KBM-7 (cell line): ENCODE data around the gene ZGLP1.
"Not testable (repeated sequence)": the region's sequence is repeated elsewhere in the genome, so short reads cannot be mapped to it uniquely, and the experiment has no call there.

ENCODE experiments used
- DNase-seq: peaks from one replicate; pipeline ENCODE4 v3.0.0-alpha.2; 2015
- in situ Hi-C: fragments of 300-500 bp; cut with MboI; formaldehyde crosslinking; loops from 2 replicates; pipeline ENCODE4 v1.14.3; 2020; ENCODE audit warnings: low sequenced_read_pairs, low pct_unique_long_range_greater_than_20kb, mixed read lengths

ZGLP1 gene

DNA sequence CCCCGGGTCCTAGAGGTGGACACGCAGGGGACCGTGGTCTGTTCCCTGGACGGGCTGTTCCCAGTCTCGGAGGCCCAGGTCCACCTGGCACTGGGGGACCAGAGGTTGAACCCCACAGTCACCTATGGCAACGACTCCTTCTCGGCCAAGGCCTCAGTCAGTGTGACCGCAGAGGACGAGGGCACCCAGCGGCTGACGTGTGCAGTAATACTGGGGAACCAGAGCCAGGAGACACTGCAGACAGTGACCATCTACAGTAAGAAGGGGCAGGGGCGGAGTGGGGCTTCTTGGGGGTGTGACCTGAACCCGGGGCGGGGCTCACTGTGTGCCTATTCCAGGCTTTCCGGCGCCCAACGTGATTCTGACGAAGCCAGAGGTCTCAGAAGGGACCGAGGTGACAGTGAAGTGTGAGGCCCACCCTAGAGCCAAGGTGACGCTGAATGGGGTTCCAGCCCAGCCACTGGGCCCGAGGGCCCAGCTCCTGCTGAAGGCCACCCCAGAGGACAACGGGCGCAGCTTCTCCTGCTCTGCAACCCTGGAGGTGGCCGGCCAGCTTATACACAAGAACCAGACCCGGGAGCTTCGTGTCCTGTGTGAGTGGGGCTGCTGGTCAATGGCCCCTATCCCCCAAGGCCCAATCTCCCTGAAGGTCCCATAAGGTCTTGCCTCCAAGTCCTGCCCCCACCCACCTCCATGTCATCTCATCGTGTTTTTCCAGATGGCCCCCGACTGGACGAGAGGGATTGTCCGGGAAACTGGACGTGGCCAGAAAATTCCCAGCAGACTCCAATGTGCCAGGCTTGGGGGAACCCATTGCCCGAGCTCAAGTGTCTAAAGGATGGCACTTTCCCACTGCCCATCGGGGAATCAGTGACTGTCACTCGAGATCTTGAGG is 25.3 kb downstream of the ZGLP1 start:
- no peak for DNase-seq
- in situ Hi-C loops: no loop called here

DNA sequence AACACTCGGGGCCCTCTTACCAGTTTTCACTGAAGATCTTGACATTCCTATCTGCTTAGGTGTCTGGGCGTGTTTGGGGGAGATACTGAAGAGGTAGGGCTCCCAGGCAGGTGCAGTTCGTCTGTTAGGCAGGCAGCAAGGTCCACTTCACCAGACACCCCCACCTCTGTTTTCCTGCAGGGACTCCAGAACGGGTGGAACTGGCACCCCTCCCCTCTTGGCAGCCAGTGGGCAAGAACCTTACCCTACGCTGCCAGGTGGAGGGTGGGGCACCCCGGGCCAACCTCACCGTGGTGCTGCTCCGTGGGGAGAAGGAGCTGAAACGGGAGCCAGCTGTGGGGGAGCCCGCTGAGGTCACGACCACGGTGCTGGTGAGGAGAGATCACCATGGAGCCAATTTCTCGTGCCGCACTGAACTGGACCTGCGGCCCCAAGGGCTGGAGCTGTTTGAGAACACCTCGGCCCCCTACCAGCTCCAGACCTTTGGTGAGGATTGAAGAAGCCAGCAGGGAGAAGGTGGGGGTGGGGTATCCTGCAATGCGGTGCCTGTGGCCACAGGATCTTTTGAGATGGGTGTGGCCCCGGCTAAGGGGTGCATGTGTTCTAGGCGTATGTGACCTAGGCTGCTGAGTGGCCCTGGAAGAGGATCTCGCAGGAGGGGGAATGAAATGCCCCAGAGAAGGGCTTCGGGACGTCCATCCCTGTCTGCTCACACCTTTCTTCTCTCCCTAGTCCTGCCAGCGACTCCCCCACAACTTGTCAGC is 26.1 kb downstream of the ZGLP1 start:
- in situ Hi-C loops: no loop called here
- DNase-seq: no peak

DNA sequence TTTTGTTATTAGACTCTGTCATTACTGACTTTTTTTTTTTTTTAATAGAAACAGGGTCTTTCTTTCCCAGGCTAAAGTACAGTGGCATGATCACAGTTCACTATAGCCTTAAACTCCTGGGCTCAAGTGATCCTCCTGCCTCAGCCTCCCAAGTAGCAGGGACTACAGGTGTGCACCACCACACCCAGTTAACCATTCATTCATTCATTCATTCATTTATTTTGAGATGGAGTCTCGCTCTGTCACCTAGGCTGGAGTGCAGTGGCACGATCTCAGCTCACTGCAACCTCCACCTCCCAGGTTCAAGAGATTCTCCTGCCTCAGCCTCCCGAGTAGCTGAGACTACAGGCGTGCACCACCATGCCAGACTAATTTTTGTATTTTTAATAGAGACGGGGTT is 27.6 kb downstream of the ZGLP1 start:
- DNase-seq, in situ Hi-C loops: not testable (repeated sequence)

DNA sequence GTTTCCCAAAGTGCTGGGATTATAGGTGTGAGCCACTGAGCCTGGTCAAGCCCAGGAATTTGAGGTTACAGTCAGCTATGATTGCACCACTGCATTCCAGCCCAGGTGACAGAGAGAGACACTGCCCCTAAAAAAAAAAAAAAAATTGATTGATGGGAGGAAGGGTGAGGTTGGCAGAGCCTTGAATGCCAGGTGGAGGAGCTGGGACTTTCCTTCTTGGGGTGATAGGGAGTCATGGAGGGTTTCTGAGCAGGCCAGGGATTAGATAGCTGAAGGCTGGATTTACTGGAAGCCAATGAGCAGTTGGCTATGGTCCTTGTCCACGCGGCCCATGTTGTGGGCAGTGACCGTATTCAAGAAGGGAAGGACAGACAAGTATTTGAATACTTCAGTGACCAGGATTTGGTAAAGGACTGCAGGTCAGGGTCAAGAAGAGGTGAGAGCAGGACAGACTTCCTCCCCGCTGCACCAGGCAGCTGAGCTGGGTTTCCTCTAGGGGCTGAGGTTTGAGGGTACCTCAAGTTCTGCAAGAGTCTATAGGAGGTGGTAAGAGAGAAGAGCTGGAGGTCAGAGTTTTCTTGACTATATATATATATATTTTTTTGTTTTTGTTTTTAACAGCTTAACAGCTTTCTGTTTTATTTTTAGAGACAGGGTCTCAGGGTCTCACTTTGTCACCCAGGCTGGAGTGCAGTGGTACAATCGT is 29.7 kb downstream of the ZGLP1 start:
- in situ Hi-C loops: no loop called here

DNA sequence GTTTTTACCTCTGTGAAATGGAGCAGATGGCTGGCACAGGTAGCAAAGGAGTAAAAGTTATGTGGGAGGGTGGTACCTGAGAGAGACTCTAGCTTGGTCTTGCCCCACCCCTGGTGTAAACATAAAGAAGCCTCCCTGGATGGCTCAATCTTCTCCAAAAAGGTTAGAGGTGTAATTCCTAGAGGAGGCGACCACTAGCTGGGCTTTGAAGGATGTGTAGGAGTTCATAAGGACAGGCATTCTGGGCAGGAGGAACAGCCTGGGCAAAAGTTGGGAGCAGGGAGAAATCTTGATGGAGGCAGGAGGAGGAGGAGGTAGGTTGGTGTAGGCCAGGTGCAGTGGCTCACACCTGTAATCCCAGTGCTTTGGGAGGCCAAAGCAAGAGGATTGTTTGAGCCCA is 30.7 kb downstream of the ZGLP1 start:
- in situ Hi-C loops: no loop called here
- no peak for DNase-seq

More for the DNA sequence above, 29.7 kb downstream of the ZGLP1 start:
- DNase-seq: no peak

DNA sequence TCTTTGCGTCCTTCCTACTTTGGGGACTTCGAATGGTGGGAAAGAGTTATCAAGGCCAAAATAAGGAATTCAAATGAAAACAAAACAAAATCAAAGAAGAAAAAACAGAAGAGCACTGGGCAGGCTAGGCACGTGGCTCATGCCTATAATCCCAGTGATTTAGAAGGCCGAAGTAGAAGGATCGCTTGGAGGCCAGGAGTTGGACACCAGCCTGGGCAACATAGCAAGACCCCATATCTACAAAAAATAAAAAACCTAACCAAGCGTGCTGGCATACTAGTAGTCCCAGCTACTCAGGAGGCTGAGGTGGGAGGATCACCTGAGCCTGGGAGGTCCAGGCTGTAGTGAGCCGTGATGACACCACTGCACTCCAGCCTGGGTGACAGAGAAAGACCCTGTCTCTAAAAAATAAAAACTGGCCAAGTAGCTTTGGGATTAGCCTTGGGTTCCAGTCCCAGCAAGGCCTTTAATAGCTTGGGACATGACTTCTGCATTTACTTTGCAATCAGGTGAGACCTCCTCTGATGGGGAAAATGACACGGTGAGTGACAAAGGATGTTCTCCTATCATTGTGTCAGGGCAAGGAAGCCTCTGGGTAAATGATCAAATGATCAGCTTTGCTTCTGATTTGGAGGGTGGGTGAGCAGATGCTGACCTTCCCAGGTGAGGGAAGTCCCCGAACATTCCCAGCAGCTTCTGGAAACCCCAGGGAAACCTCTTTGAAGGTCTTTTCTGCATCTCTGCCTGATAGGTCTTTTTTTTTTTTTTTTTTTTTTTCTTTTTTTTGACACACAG is 31.6 kb downstream of the ZGLP1 start:
- in situ Hi-C loops: no loop called here

DNA sequence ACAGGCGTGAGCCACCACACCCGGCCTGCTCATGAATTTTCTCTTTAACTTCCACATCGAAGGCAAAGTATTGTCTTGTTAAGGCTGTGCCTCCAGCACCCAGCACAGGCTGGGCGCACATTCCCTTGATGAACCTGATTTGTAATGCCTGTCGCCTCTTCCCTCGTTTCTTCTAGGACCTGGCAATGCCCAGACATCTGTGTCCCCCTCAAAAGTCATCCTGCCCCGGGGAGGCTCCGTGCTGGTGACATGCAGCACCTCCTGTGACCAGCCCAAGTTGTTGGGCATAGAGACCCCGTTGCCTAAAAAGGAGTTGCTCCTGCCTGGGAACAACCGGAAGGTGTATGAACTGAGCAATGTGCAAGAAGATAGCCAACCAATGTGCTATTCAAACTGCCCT is 35.0 kb downstream of the ZGLP1 start:
- in situ Hi-C loops: no loop called here
- no peak for DNase-seq

More for the DNA sequence above, 31.6 kb downstream of the ZGLP1 start:
- DNase-seq: no peak

DNA sequence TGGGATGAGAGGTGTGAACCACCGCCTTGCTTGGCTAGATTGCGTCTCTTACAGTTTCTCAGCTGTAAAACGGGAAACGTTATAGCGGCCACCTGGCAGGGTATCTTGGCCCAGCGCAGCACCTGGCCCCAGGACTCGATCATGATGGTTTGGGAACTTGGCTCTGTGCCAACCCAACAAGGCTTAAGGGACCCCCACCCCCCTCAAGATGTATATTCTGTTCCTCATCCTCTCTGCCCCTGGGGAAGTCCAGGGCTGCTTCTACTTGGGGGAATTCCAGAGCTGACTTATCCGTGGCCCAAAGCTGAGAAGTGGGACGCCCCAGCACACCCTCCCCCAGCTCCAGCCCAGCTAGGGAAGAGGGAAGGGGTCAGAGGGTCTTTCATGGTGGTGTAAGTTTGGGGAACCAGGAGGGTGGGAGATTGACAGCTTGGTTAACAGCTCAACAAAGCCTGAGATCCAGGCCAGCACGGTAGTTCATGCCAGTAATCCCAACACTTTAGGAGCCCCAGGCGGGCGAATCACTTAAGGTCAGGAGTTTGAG is 38.0 kb downstream of the ZGLP1 start:
- in situ Hi-C loops: no loop called here
- no peak for DNase-seq

DNA sequence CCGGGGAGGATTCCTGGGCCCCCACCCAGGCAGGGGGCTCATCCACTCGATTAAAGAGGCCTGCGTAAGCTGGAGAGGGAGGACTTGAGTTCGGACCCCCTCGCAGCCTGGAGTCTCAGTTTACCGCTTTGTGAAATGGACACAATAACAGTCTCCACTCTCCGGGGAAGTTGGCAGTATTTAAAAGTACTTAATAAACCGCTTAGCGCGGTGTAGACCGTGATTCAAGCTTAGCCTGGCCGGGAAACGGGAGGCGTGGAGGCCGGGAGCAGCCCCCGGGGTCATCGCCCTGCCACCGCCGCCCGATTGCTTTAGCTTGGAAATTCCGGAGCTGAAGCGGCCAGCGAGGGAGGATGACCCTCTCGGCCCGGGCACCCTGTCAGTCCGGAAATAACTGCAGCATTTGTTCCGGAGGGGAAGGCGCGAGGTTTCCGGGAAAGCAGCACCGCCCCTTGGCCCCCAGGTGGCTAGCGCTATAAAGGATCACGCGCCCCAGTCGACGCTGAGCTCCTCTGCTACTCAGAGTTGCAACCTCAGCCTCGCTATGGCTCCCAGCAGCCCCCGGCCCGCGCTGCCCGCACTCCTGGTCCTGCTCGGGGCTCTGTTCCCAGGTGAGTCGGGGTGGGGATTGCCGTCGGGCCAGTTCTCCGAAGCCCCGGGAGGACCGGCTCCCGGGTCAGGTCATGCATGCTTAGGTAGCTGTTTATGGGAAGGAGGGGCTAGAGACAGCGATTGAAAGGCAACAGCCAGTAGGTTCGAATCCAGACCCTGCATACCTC is 38.8 kb downstream of the ZGLP1 start, which contains the start of gene ICAM1:
TSS of gene ICAM1 (plus strand) at position 505 of the 779 bp plus-strand sequence. CDS start at position 545, 40 bp downstream.
- peak; percentile 82 for DNase-seq
- in situ Hi-C loops: no loop called here

DNA sequence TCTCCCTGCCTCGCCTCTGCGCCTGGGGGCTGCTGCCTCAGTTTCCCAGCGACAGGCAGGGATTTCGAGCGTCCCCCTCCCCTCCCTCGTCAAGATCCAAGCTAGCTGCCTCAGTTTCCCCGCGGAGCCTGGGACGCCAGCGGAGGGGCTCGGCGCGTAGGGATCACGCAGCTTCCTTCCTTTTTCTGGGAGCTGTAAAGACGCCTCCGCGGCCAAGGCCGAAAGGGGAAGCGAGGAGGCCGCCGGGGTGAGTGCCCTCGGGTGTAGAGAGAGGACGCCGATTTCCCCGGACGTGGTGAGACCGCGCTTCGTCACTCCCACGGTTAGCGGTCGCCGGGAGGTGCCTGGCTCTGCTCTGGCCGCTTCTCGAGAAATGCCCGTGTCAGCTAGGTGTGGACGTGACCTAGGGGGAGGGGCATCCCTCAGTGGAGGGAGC is 39.4 kb downstream of the ZGLP1 start:
- in situ Hi-C loops: no loop called here

DNA sequence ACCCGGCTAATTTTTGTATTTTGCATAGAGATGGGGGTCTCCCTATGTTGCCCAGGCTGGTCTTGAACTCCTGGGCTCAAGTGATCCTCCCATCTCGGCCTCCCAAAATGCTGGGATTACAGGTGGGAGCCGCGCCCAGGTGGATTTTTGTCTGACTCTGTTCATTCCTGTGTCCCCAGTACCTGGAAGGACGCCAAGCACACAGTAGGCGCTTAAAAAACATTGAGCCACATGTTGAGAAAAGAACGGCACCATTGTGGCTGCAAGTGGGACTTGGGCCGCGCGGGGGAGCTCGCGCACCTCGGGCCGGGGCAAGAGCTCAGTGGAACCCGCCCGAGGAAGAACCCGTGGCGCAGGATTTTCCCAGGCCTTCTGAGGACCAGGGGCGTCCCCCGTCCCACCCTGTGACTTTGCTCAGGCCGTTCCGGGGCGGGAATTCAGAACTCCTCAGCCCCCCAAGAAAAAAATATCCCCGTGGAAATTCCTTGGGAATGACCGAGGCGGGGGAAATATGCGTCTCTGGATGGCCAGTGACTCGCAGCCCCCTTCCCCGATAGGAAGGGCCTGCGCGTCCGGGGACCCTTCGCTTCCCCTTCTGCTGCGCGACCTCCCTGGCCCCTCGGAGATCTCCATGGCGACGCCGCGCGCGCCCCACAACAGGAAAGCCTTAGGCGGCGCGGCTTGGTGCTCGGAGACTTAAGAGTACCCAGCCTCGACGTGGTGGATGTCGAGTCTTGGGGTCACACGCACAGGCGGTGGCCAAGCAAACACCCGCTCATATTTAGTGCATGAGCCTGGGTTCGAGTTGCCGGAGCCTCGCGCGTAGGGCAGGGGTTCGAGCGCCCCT is 40.1 kb downstream of the ZGLP1 start:
- DNase-seq: peak; percentile 90
- in situ Hi-C loops: loop anchor here (10.0 kb wide), 1 partner anchor 125 kb away; no protein-coding TSS in a partner anchor

More for the DNA sequence above, 39.4 kb downstream of the ZGLP1 start:
- DNase-seq: peak; percentile 87

DNA sequence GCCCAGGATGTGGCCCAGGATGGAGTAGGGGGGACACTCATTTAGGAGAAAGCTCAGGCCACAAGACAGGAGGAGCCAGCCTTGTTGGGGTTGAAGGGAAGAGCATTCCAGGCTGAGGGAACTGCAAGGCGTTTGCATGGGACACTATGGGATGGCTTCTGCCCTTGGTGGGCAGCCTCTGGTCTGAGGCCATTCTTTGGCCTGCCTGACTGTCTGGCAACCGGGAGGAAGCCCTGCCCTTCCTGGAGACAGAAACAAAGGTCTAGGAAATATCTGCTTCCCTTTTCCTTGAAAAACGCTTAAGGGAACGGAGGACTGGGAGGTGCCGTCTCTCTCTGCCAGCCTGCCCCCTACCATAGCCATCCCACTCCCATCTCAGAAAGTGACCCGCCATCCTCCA is 41.5 kb downstream of the ZGLP1 start:
- in situ Hi-C loops: loop anchor here (10.0 kb wide), 1 partner anchor 127 kb away; no protein-coding TSS in a partner anchor
- DNase-seq: no peak

DNA sequence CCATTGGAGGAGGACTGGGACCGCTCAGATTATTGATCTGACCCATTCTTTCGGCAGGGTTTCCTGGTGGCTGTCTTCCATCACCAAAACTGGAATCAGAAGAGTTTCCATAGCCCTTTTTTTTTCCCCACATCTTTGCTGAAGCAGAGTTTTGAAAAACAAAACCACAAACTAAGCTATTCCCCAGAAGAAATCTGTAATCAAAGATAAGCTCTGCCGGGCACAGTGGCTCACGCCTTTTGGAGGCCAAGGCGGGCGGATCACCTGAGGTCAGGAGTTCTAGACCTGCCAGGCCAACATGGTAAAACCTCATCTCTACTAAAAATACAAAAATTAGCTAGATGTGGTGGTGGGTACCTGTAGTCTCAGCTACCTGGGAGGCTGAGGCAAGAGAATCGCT is 42.9 kb downstream of the ZGLP1 start:
- in situ Hi-C loops: loop anchor here (10.0 kb wide), 1 partner anchor 128 kb away; no protein-coding TSS in a partner anchor
- DNase-seq: no peak

DNA sequence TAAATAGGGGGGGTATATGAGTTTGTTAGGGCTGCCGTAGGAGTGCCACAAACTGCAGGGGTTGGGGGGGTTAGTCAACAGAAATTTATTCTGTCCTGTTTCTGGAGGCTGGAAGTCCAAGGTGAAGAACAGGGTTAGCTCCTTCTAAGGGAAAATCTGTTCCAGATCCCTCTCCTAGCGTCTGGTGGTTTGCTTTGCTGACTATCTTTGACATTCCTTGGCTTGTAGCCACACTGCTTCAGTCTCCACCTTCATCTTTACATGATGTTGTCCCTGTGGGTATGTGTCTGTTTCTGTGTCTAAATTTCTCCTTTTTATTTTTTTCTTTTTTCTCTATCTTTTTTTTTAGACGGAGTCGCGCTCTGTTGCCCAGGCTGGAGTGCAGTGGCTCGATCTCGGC is 46.8 kb downstream of the ZGLP1 start:
- in situ Hi-C loops: loop anchor here (10.0 kb wide), 1 partner anchor 132 kb away; no protein-coding TSS in a partner anchor
- no peak for DNase-seq

DNA sequence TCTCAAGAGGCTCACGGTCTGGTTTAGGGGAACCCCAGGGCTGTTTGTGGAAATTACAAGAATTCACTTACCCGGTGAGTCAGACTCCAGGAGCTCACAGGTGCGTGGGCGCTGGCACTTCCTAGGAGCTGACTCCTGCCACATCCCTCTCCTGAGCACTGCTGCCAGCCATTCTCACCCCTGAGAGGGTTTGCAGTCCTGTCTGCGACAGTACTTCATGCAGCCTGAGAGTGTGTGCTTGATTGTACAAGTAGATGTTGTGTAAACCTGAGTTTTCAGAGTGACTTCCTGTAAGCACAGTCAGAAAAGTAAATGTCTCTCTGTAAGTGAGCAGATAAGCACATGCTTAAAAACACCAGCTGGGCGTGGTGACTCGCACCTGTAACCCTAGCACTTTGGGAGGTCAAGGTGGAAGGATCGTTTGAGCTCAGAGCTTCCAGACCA is 49.5 kb downstream of the ZGLP1 start:
- DNase-seq: no peak
- in situ Hi-C loops: loop anchor here (10.0 kb wide), 1 partner anchor 135 kb away; no protein-coding TSS in a partner anchor

DNA sequence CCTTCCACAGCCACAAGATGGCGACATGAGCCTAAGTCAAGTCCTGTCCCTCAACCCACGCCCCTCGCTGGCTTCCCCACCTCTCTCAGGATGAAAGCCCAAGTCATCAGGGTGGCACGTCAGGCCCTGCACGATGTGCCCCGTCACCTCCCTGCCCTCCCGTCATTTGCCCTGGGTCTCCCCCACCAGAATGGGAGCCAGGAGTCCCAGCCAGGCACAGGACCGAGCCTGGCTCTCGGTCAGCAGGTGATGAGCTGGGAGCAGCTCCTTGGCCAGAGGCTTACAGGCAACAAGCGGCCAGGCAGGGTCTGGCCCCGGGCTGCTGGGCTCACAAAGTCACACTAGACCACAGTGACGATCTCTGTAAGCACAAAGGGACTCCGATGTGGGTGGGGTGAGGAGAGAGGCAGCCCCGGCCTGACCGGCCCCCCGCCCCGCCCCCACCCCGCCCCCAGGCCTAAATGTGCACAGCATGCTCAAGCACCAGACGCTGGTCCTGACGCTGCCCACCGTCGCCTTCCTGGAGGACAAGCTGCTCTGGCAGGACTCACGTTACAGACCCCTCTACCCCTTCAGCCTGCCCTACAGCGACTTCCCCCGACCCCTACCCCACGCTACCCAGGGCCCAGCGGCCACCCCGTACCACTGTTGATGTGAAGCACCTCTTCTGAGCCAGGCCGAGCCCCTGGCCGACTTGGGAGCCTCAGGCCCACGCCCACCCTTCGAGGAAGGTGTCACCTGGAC is 50.3 kb downstream of the ZGLP1 start:
- in situ Hi-C loops: no loop called here
- DNase-seq: peak; percentile 87
